ENCODE measurements around the gene ENSA.
"Not testable (repeated sequence)": the region's sequence is repeated elsewhere in the genome, so short reads cannot be mapped to it uniquely, and the experiment has no call there.

The ENSA gene

DNA sequence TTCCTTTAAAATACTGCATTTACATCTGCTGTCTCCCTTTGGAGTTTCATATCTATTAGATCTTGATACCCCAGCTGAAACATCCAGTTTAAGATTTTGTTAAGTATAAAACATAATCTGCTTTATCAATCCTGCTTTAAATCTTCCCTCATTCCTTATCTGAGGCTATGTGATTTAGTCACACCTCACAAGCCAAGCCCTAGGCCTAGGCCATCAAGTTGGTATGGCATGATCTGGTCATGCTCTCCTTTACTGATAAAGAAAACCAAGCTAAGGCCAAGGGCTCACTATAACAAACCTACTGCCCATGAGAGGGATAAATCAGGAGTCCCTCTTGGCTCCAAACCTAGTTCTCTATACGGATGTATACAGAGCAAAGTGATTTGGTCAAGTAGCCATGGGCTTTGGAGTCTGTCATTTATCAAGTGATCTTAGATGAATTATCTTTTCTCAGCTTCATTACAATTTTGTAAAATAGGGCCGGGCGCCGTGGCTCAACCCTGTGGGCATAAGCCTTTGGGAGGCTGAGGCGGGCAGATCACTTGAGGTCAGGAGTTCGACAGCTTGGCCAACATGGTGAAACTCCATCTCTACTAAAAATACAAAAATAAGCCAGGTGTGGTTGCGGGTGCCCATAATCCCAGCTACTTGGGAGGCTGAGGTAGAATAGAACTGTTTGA is 22.8 kb downstream of the ENSA start:
- ATAC-seq = no peak
- peak overlapping the region in 1 of 2 donors; percentile 93 for H3K27ac Mint-ChIP-seq

DNA sequence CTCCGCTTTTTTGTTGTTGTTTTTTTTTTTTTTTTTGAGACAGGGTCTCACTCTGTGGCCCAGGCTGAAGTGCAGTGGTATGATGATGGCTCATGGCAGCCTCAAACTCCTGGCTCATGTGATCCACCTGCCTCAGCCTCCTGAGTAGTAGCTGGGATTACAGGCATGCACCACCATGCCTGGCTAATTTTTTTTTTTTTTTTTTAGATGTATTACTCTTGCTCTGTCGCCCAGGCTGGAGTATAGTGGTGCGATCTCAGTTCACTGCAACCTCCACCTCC is 24.0 kb downstream of the ENSA start:
- H3K4me3 Mint-ChIP-seq, ATAC-seq, H3K9me3 Mint-ChIP-seq, DNase-seq, H3K27me3 Mint-ChIP-seq: not testable (repeated sequence)
- Mint-ChIP-seq H3K27ac (peak overlapping the region in 1 of 2 donors; percentile 93), H3K4me1 (peaks cover 13% of the 10 kb centered on the region)

More for the DNA sequence above, 22.8 kb downstream of the ENSA start:
- Mint-ChIP-seq H3K27me3 (no peaks in the 10 kb centered on the region), H3K4me1 (peaks cover 22% of the 10 kb centered on the region), H3K4me3 (no peak overlapping the region), H3K9me3 (no peaks in the 10 kb centered on the region)
- no peak for DNase-seq

DNA sequence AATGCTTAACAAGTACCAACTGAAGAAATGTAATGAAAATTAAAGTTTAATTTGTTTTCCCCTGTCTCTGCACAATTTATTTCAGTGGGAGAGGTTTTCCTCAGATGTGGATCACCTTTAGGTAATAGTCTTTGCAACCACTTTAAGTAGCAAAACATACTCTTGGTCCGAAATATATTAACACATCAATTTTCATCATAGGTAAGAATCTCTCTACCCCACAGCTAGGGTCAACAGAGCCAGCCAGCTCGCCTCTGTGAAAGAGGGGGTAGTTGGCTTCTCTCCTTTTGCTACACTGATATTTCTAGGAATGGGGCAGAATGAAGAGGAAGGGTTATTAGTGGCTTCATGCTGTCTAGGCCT is 25.2 kb downstream of the ENSA start:
- no peak overlapping the region for H3K4me3 Mint-ChIP-seq
- ATAC-seq (no peak), DNase-seq (no peak)
- peak overlapping the region in 1 of 2 donors; percentile 93 for H3K27ac Mint-ChIP-seq
- no peaks in the 10 kb centered on the region for H3K27me3 Mint-ChIP-seq
- peaks cover 13% of the 10 kb centered on the region for H3K4me1 Mint-ChIP-seq
- H3K9me3 Mint-ChIP-seq = no peaks in the 10 kb centered on the region

DNA sequence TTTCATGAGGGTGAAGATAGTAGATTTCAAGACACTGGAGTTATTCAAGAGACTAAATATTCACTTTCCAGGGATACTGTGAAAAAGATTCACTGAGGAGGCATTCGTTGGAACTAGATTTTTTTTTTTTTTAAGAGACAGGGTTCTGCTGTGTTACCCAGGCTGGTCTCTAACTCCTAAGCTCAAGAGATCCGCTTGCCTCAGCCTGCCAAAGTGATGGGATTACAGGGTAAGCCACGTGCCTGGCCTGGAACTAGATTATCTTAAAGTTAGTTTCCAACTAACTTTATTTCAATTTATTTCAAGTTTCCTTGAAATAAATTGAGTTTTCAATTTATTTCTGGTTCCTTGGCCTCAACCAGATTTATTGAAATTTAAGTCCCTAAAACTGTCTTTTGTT is 25.7 kb downstream of the ENSA start:
- no peak for ATAC-seq
- Mint-ChIP-seq H3K27ac (no peak overlapping the region), H3K4me3 (no peak overlapping the region), H3K9me3 (no peaks in the 10 kb centered on the region), H3K27me3 (no peaks in the 10 kb centered on the region), H3K4me1 (peaks cover 13% of the 10 kb centered on the region)
- no peak for DNase-seq

DNA sequence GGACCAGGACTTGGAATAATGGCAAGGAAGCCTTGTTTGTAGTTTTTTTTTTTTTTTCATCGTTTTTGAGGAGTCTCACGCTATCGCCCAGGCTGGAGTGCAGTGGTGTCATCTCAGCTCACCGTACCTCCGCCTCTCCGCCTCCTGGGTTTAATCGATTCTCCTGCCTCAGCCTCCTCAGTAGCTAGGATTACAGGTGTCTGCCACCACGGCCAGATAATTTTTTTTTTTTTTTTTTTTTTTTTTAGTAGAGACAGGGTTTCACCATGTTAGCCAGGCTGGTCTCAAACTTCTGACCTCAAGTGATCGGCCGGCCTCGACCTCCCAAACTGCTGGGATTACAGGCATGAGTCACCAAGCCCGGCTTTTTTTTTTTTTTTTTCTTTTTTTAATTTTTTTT is 27.0 kb downstream of the ENSA start:
- peaks cover 13% of the 10 kb centered on the region for H3K4me1 Mint-ChIP-seq
- not testable (repeated sequence) for DNase-seq, H3K9me3 Mint-ChIP-seq, H3K27me3 Mint-ChIP-seq, H3K27ac Mint-ChIP-seq, ATAC-seq, H3K4me3 Mint-ChIP-seq

DNA sequence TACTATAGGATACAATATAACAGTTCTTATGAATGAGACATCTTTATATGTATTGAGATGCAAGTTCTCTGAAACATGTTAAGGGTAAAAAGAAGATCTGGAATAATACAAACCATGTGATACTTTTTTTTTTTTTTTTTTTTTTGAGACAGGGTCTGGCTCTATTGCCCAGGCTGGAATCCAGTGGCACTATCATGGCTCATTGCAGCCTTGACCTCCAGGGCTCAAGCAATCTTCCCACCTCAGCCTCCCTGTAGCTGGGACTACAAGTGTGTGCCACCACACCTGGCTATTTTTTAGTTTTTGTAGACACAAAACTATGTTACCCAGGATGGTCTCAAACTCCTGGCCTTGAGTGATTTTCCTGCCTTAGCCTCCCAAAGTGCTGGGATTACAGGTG is 27.9 kb downstream of the ENSA start:
- no peak for ATAC-seq
- no peak overlapping the region for H3K27ac Mint-ChIP-seq
- no peaks in the 10 kb centered on the region for H3K9me3 Mint-ChIP-seq
- peaks cover 15% of the 10 kb centered on the region for H3K4me1 Mint-ChIP-seq
- H3K4me3 Mint-ChIP-seq = no peak overlapping the region
- H3K27me3 Mint-ChIP-seq = no peaks in the 10 kb centered on the region
- no peak for DNase-seq

DNA sequence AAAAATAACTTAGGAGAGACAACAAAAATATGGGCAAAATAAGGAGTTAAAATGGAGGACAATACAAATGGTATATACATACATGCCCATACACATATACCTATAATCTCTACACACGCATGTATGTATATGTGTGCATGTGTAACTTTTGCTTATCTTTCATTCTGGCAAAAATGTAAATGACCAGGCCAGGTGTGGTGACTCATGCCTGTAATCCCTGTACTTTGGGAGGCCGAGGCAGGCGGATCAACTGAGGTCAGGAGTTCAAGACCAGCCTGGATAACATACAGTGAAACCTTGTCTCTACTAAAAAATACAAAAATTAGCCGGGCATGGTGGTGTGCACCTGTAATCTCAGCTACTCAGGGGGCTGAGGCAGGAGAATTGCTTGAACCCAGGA is 31.1 kb downstream of the ENSA start:
- H3K27ac Mint-ChIP-seq, H3K27me3 Mint-ChIP-seq, ATAC-seq, H3K9me3 Mint-ChIP-seq, DNase-seq, H3K4me3 Mint-ChIP-seq: not testable (repeated sequence)
- H3K4me1 Mint-ChIP-seq = peaks cover 11% of the 10 kb centered on the region

DNA sequence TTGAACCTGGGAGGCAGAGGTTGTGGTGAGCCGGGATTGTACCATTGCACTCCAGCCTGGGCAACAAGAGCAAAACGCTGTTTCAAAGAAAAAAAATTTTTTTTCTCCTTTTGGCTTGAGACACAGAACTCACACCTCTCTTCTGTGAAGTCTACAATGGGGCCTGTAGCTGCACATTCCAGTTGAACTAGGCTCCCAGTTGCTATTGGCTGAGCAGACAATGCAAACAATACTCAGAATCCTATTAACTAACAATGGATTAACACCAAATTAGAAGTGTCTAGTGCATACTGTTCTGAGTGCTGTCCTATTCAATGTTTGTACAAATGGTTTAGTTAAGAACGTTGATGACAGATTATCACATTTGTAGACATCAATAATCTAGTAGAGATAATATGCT is 32.4 kb downstream of the ENSA start:
- DNase-seq (no peak), ATAC-seq (no peak)
- no peaks in the 10 kb centered on the region for H3K9me3 Mint-ChIP-seq
- H3K4me3 Mint-ChIP-seq = no peak overlapping the region
- peaks cover 13% of the 10 kb centered on the region for H3K4me1 Mint-ChIP-seq
- H3K27ac Mint-ChIP-seq = peak overlapping the region in 1 of 2 donors; percentile 86
- no peaks in the 10 kb centered on the region for H3K27me3 Mint-ChIP-seq

DNA sequence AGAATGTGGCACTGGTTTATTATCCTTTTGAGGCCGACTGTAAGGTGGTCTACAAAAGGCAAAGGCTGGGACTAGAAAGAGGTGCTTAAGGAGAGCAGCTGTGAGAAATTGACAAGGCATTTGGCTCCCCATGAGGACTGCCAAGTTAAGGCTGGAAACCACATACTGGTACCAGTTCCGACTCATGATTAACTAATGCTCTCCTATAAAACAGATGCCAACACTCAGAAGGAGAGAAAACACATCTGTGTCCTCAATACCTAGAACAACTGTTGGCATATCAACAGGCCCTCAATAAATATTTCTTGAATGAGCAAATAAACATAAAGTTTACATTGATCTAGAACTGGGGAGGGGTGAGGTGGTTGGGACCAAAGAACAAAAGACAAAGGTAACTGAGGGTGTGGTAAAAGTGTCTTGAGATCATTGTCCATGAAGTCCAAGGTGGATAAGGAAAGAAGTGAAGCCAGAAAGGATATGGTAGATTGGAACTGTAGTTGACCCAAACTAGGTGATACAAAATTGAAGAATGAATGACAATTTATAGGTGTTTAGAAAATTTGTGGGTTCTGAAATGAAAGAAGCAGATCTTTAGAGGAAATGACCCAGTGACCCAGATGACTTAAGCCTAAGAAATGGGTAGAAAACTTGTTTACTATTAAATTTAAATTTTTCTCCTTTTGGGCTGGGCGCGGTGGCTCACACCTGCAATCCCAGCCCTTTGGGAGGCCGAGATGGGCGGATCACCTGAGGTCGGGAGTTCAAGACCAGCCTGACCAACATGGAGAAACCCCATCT is 33.1 kb downstream of the ENSA start:
- no peaks in the 10 kb centered on the region for H3K9me3 Mint-ChIP-seq
- H3K4me3 Mint-ChIP-seq = no peak overlapping the region
- H3K27me3 Mint-ChIP-seq = no peaks in the 10 kb centered on the region
- peaks cover 13% of the 10 kb centered on the region for H3K4me1 Mint-ChIP-seq
- peak overlapping the region in 1 of 2 donors; percentile 86 for H3K27ac Mint-ChIP-seq
- DNase-seq = no peak
- no peak for ATAC-seq

DNA sequence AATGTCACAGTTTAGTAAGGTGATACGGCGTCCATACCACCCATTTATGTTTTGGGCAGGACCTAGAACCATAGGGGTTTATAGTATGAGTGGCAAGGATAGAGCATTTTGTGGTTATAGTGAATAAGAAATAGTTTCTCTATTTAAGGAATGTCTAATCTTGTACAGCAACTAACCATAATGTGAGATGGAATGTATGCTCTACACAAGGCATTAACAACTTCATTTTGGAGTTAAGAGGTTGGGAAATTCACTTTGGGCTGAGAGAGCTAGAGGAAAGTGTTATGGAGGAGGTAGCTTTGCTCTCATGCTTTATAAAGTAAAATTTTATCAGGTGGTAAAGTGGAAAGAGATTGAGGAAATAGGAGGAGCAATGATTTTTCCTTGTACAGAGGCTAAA is 47.0 kb downstream of the ENSA start:
- ATAC-seq (no peak), DNase-seq (no peak)
- Mint-ChIP-seq H3K4me1 (peaks cover 16% of the 10 kb centered on the region), H3K4me3 (no peak overlapping the region), H3K27ac (no peak overlapping the region), H3K27me3 (no peaks in the 10 kb centered on the region), H3K9me3 (no peaks in the 10 kb centered on the region)

DNA sequence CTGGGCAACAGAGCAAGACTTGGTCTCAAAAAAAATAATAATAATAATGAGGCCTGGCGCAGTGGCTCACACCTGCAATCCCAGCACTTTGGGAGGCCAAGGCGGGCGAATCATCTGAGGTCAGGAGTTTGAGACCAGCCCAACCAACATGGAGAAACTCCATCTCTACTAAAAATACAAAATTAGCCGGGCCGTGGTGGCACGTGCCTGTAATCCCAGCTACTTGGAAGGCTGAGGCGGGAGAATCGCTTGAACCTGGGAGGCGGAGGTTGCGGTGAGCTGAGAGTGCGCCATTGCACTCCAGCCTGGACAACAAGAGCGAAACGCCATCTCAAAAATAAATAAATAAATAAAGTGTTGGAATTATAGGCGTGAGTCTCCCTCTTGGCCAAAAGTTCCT is 47.5 kb downstream of the ENSA start:
- DNase-seq, H3K27ac Mint-ChIP-seq, H3K4me3 Mint-ChIP-seq, H3K9me3 Mint-ChIP-seq, H3K27me3 Mint-ChIP-seq, ATAC-seq: not testable (repeated sequence)
- peaks cover 16% of the 10 kb centered on the region for H3K4me1 Mint-ChIP-seq

DNA sequence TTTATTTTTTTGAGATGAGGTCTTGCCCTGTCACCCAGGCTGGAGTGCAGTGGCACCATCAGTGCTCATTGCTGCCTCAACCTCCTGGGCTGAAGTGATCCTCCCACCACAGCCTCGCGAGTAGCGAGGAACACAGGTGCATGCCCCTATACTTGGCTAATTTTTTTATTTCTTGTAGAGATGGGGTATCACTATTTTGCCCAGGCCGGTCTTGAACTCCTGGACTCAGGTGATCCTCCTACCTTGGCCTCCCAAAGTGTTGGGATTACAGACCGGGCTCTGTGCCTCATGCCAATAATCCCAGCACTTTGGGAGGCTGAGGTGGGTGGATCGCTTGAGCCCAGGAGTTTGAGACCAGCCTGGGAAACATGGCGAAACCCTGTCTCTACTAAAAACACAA is 48.0 kb downstream of the ENSA start:
- H3K27ac Mint-ChIP-seq, H3K9me3 Mint-ChIP-seq, H3K27me3 Mint-ChIP-seq, DNase-seq, ATAC-seq, H3K4me3 Mint-ChIP-seq: not testable (repeated sequence)
- peaks cover 16% of the 10 kb centered on the region for H3K4me1 Mint-ChIP-seq

DNA sequence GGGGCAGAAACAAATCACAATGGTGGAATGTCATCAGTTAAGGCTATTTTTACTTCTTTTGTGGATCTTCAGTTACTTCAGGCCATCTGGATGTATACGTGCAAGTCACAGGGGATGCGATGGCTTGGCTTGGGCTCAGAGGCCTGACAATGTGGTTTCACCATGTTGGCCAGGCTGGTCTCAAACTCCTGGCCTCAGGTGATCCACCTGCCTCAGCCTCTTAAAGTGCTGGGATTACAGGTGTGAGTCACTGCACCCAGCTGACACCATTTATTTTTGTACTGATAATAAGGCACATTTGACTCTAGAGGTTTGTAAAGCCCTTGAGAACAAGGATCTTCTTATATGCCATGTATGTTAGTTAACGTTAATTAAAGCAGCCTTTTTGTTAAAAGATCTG is 48.4 kb downstream of the ENSA start:
- H3K27me3 Mint-ChIP-seq, H3K9me3 Mint-ChIP-seq, DNase-seq, H3K27ac Mint-ChIP-seq, ATAC-seq: not testable (repeated sequence)
- peaks cover 19% of the 10 kb centered on the region for H3K4me1 Mint-ChIP-seq
- peak overlapping the region; percentile 85 to 93 for H3K4me3 Mint-ChIP-seq

DNA sequence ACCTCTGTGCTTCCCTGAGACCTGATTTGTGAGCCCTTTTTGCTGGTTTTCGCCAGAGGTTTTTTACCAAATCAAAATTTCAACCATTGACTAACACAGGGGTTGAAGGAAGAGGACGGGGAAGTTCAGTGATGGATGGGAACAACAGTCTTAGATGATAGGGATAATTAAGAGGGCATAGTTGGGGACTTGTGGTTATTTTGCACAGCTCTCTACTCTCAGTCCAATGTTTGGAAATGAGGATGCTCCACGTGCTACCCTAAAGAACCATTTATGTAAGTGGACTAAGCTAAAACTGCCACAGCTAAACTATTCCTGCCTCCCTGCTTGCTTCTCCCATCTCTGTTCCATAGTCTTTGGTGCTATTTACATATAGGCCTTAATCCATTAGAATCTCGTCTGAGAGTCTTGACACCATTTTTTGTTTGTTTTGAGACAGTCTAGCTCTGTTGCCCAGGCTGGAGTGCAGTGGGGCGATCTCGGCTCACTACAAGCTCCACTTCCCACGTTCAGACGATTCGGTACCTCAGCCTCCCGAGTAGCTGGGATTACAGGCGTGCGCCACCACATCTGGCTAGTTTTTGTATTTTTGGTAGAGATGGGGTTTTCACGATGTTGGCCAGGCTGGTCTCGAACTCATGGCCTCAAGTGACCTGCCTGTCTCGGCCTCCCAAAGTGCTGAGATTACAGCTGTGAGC is 49.3 kb downstream of the ENSA start:
- ATAC-seq = no peak
- peak overlapping the region; percentile 81 to 95 for H3K27ac Mint-ChIP-seq
- peaks cover 26% of the 10 kb centered on the region for H3K4me1 Mint-ChIP-seq
- H3K27me3 Mint-ChIP-seq = no peaks in the 10 kb centered on the region
- no peak for DNase-seq
- H3K4me3 Mint-ChIP-seq = peak overlapping the region; percentile 85 to 93
- H3K9me3 Mint-ChIP-seq = no peaks in the 10 kb centered on the region

DNA sequence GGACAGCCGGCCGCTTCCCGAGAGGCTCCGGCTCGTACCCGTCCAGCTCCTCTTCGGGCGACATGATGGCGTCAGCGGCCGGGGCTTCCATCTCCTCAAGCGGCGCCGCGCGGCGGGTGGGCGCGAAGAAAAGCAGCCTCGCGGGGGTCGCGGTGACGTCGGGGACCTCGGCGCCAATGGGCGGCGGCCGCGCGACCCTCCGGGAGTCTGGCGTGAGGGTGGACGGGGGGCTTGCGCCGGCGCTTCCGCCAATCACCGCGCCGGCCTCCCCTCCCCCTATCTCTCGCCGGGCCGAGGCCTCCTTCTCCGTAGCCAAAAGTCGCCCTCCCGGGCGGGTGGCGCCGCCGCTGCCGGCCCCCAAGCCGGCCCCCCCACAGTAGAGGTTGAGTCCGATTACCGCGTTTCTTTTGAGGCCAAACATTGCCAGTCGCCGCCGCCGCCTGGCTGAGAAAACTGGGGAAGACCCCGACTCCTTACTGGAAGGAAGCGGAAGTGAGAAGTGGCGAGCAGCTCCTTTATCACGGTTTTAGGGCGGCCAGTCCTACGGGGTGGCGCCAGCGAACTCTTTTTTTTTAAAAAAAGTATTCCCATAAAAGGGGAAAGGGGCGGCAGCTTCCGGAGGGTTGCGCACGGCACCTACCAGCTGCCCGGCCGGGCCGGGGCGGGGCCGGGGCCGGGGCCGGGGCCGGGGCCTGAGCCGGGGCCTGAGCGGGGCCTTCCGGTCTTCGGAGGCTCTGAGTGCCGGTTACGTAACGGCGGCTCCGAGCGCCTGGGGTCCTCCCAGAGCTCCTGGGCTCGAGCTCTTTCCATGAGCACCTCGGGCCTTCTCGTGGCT is 50.1 kb downstream of the ENSA start, which contains the start of gene MCL1:
Gene MCL1 (minus strand): TSS at position 501 of the 835 bp plus-strand sequence. CDS start 80 bp downstream, at position 421.
- no peaks in the 10 kb centered on the region for H3K27me3 Mint-ChIP-seq
- peak; percentile 87 to 93 for DNase-seq
- H3K27ac Mint-ChIP-seq = peak within 1 kb of the TSS; percentile 96 to 100
- peaks cover 33% of the 10 kb centered on the region for H3K4me1 Mint-ChIP-seq
- H3K9me3 Mint-ChIP-seq = no peaks in the 10 kb centered on the region
- peak; percentile 93 for ATAC-seq
- peak within 1 kb of the TSS; percentile 85 to 93 for H3K4me3 Mint-ChIP-seq
